HG03066 (cell line): ENCODE results near the gene KLRC4.
"Not testable (repeated sequence)": the region's sequence is repeated elsewhere in the genome, so short reads cannot be mapped to it uniquely, and the experiment has no call there.

ENCODE experiments used
- ATAC-seq: cut with Tn5 transposase; IDR thresholded peaks from one replicate; pipeline ENCODE4 v1.9.1; 2021; ENCODE audit warnings: low read depth; ENCODE audit not compliant: unreplicated experiment

Gene KLRC4

DNA sequence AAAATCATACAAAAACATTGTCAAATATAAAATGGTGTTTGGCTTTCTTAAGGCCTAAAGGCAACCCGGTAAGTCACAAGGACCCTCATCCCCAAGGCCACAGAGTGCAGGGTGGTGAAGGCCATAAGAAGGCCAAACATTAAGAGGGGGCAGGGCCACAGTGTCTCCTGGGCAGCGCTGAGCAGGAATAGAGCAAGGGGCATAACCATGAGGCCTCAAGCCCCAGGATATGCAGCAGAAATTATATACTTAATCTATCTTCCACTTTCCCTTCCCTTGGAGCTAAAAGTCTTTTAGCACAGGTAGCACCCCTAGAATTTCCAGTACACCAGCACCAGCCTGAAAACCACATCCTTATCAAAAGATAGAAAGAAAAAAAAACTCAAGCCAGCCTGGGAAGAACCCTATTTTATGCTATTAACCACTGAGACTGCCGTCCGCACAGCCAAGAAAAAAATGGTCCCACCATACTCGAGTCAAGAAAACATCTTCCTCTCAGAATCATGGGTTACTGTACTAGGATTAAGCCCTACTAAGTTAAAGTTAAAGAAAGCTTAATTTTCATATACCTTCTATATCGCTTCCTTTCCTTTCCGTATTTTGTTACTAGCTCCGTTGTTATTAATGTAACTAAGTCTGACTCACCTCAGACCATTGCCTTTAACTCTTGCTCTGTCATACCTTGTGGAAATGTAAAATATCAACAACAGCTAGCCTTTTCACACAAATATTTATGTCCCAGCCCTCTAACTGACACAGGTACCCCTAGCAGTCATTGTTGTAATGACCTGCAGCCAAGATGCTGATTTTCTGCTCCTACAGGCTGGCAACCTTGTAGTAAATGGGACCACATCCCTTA, 39.8 kb downstream of the KLRC4 start:
- no peak for ATAC-seq

DNA sequence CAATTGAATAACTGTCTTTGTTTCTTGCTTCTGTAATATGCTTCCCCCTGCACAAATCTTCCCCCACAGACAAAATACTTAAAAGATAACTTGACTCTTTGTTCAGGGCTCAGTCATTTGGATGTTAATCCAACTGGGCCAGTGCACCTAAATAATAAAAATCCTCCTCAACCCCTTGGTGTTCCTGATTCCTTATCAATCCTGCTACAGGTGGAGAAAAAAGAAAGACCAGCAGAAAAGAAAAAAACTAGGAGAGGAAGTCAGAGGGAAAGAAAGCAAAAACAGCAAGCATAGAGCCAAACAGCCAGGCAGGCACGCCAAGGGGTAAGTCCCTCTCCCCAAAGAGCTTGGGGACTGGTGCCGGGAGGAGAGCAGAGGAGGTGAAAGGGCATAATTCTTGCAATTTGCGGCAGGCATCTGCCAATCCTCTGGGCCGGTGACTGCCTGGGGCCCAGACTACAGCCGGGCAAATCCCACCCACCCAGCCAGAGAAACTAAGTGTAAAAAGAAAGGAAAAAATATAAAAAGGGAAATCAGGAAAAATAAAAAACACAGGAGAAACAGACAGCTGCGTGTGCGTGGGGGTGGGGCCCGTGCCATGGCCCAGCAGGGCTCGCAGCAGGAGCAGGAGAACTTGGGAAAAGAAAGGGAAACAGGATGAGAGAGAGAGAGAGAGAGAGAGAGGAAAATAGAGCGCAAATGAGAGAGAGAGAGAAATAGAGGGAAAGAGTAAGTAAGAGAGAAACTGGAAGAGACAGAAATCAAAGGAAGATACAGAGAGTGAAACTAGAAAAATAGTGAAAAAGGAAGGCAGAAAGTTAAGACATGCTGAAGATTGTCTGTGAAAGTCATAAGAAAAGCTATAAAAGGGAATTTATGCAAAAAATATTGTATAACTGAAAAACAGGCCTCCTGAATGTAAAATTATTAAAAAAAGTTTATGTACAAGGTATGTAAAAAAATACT, 41.1 kb downstream of the KLRC4 start:
- ATAC-seq = no peak

DNA sequence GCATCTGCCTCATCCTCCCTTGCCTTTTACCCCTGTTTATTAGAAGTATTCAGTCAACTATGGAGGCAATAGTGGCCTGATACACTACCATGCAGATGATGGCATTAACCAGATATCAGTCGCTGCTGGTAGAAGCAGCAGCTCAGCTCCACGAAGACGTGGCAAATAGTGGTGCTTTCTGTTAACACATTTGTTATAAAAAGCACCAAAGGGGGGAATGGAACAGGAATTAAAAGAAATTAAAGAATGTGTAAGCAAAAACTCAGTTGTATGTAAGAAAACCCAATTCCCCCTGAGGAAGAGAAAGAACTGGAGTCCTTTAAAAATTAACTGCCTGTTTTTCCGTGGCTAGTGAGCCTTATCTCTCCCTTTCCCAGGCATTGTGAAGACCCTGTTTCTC, 41.8 kb downstream of the KLRC4 start:
- not testable (repeated sequence) for ATAC-seq

- no peak for ATAC-seq
These were observed 42.7 kb downstream of the KLRC4 start for GRCh38 chr12:10366875-10367274.

DNA sequence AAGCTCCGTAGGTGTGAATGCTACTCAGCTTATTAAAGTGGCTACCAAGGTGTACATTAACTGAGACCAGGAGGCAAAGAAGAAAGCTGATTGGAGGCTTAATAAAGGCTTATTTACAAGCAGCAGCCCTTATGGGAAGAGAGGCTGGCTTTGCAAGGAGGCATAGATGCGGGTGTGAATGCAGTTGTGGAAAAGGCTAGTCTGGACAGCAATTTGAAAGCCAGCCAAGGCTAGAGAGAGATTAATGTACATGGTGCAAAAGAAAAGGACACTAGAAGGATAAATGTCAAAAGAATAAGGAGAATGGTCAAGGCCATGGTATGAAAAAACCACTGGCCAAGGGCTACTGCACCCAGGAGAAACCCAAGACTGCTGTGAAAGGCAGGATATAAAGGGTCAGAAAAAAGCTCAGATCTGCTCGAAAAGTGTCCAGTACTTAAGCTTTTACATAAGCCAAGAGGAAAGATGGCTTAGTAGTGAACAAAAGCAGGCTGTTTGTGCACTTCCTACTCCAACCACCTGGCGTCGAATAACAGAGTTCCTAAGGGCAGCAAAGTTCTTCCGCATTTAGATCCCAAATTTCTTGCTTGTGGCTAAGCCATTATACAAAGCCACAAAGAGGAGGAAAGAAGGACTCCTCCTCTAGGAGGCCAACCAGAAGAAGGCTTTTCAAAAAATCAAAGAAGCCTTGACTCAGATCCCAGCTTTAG, 43.7 kb downstream of the KLRC4 start:
- ATAC-seq = no peak

- ATAC-seq = peak; percentile 51
These were observed 44.5 kb downstream of the KLRC4 start for GRCh38 chr12:10364815-10365622.

DNA sequence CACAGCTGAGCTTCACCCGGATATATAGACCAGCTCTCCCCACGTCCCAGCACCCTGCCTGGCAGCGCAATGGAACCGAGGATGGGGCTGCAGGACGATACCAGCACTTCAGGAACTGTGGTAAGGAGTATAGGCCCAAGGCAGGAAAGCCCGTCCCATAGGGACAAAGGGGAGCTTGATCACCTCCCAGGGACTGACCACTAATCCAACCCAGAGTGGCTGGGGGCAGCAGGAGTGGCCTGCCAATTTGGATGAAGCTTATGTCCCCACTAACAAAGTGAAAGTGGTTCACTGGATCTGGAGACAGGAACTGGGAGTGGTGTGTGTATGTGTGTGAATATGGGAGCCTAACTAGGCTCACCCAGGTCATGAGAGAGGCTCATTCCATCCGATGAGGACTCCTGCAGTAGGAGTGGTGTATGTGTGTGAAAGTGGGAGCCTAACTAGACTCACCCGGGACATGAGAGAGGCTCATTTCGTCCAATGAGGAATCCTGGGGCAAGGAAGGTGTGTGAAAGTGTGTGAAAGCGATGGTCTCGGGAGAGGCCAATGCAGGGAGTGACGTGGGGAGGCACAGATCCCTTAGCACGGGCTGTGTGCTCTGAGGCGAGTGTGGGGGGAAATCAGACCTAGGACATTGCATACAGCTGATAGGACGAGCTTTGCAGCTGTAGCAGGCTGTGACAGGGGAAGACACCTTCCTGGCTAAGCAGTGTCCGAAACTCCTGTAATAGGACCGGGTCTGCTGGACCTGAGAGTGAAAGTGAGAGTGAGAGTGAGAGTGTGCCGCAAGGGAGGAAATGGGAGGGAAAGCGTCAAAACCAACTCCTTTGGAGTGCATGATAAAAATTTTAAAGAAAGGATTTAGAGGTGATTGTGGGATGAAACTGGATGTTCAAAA, 45.4 kb downstream of the KLRC4 start:
- ATAC-seq = peak; percentile 84

DNA sequence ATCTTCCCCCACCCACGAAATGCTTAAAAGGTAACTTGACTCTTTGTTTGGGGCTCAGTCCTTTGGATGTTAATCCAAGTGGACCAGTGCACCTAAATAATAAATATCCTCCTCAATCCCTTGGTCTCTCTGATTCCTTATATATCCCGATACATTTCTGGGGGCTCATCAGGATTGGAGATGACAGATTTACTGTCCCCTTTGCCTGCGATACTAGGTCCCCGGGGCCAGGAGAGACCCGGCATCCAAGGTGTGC, 46.0 kb downstream of the KLRC4 start:
- no peak for ATAC-seq

DNA sequence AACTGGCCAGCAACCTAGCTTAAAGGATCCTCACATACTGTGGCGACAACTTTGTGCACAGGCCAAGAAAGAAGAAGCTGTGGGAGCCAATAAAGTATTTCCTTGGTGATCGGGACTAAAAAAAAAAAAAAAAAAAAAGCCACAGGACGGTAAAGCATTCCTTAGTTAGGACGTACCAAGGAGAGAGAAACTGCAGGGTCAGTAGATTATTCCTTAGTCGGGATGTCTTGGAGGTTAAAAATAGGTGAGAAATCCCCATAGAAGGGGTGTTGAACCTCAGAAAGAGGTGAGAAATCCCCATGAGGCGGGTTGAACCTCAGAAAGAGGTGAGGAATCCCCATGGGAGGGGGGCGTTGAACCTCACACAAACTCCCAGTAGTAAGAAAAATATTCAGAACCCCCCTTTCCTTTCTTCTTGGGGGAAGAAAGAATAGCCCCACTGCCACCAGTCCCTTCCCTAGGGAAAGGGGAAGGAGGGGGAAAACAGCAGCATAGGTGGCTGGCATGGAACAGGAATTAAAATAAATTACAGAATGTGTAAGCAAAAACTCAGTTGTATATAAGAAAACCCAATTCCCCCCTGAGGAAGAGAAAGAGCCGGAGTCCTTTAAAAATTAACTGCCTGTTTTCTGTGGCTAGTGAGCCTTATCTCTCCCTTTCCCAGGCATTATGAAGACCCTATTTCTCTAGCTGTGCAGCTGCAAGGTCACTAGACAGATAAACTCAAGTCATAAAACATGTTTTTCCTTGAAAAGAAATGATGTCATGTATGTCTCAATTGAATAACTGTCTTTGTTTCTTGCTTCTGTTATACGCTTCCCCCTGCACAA, 46.5 kb downstream of the KLRC4 start:
- ATAC-seq = no peak

DNA sequence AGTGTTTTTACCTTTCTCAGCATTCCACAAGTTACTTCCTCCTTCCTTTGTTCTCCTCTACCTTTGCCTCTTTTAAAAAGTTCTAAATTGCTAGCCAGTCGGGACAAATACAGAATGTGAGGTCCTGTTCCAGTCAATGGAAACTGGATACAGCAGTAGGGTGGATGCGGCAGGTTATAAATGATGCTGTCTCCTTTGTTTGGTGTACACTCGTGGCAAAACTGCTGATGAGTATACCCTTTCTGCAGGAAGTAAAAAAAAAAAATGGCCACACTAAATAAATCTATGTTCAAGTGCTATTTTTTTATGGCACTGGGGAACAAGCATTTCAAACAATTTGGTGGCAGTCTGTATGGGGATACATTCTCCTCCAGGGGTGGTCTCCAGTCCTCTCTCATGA, 47.2 kb downstream of the KLRC4 start:
- ATAC-seq = no peak

GRCh38 chr12:10361622-10362021, 47.9 kb downstream of the KLRC4 start:
- ATAC-seq = no peak

GRCh38 chr12:10361084-10361483, 48.5 kb downstream of the KLRC4 start:
- no peak for ATAC-seq

- ATAC-seq = no peak
These were observed 50.6 kb downstream of the KLRC4 start for GRCh38 chr12:10358969-10359368.

DNA sequence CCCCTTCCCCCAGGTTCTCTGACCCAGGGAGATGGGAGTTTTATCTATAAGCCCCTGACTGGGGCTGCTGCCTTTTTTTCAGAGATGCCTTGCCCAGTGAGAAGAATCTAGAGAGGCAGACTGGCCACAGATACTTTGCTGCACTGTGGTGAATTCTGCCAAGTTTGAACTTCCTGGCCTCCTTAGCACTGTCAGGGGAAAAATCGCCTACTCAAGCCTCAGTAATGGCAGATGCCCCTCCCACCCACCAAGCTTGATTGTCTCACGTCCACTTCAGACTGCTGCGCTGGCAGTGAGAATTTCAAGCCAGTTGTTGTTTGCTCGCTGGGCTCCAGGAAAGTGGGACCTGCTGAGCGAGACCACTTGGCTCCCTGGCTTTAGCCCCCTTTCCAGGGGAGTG, 51.4 kb downstream of the KLRC4 start:
- ATAC-seq = no peak
